Pulmonary artery endothelial cell (primary cell): Measurements from ENCODE around the gene HOMER3. TPM values are rescaled to one million over a fixed set of nuclear protein-coding genes. Genes with fewer than 3 reads are reported as not detected.

Experiments used
- DNase-seq: peaks from one replicate; pipeline ENCODE4 v3.0.0-alpha.2; 2011; ENCODE audit warnings: low read depth, low spot score
- total RNA-seq: library from RNA; depleted of rRNA; stranded (reverse); fragments of >200 nt; gene quantifications from 2 replicates; pipeline ENCODE4 v1.2.3, GENCODE V29; 2014

Gene HOMER3
- 172 and 181 TPM in 2 replicates for total RNA-seq

GRCh38 chr19:18940769-18941627, at the start of gene HOMER3:
TSS of gene HOMER3 (minus strand) at chr19:18941217. CDS start at chr19:18938982, 2,235 bp downstream.
- no peak for DNase-seq

GRCh38 chr19:18990128-18990708, 49.2 kb upstream of the HOMER3 start:
- no peak for DNase-seq

- DNase-seq: no peak
These were observed 48.3 kb upstream of the HOMER3 start for GRCh38 chr19:18989316-18989715.

- no peak for DNase-seq
These were observed 46.4 kb upstream of the HOMER3 start for GRCh38 chr19:18987456-18987855.

- DNase-seq: peak; percentile 86
These were observed 44.2 kb upstream of the HOMER3 start for GRCh38 chr19:18985257-18985656.

- no peak for DNase-seq
These were observed 43.2 kb upstream of the HOMER3 start for GRCh38 chr19:18984251-18984650.

GRCh38 chr19:18982669-18983068, 41.7 kb upstream of the HOMER3 start:
- no peak for DNase-seq

- DNase-seq: no peak
These were observed 39.5 kb upstream of the HOMER3 start for GRCh38 chr19:18980432-18981020.

- no peak for DNase-seq
These were observed 37.6 kb upstream of the HOMER3 start for GRCh38 chr19:18978616-18979015.

- DNase-seq: no peak
These were observed 34.9 kb upstream of the HOMER3 start for GRCh38 chr19:18975869-18976268.

GRCh38 chr19:18975011-18975410, 34.0 kb upstream of the HOMER3 start:
- DNase-seq: no peak

GRCh38 chr19:18972851-18973250, 31.8 kb upstream of the HOMER3 start:
- DNase-seq: no peak

- DNase-seq: no peak
These were observed 31.3 kb upstream of the HOMER3 start for GRCh38 chr19:18972301-18972811.

- no peak for DNase-seq
These were observed 29.1 kb upstream of the HOMER3 start for GRCh38 chr19:18969931-18970659.

- DNase-seq: peak; percentile 72
These were observed 26.5 kb upstream of the HOMER3 start for GRCh38 chr19:18967358-18968146.

- DNase-seq: no peak
These were observed 25.3 kb upstream of the HOMER3 start for GRCh38 chr19:18966307-18966706.

GRCh38 chr19:18964121-18964520, 23.1 kb upstream of the HOMER3 start:
- DNase-seq: no peak

GRCh38 chr19:18961767-18962620, 21.0 kb upstream of the HOMER3 start:
- no peak for DNase-seq

GRCh38 chr19:18960370-18960769, 19.4 kb upstream of the HOMER3 start:
- DNase-seq: no peak

GRCh38 chr19:18955042-18955441, 14.0 kb upstream of the HOMER3 start:
- DNase-seq: no peak
